Measurements from ENCODE around the gene UBR1. TPM values are rescaled to one million over a fixed set of nuclear protein-coding genes. Genes with fewer than 3 reads are reported as not detected.

The UBR1 gene
- total RNA-seq, 1 experiment from 2014 or later = 22.6 TPM

- no peak for ATAC-seq
- POLR2A ChIA-PET (ENCODE audit: unreplicated experiment) = no interaction called here
Observed at GRCh38 chr15:43070249-43070648, 35.6 kb downstream of the UBR1 start.

DNA sequence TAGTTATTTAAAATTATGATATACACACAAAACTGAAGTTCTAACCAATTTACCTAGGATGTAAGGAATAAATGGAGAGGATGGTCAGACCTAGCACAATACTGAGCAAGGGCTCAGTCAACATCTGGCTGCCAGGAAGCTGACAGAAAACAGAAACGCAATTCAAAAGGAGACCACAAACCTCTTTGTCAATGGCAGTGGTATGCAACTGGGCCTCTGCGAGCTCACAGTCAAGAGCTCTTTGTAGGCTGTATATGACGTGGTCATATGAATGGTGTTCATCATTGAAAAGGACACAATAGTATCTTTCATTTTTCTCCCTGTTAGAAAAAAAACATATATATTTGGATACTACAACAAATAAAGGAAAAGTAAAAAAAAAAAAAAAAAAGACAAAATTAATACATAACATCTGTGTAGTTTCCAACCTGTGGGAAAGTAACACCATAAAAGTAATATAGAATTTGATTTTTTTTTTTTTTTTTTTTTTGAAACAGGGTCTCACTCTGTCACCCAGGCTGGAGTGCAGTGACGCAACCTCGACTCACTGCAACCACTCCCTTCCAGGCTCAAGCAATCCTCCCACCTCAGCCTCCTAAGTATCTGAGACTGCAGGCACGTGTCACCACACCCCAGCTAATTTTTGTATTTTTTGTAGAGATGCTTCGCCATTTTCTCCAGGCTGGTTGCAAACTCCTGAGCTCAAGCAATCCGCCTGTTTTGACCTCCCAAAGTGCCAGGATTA is 37.9 kb downstream of the UBR1 start:
- Histone ChIP-seq H3K4me3 (ENCODE audit: low read length) (no peak overlapping the region), H3K36me3 (ENCODE audit: low read depth, low read length) (peaks cover 18% of the 10 kb centered on the region), H3K27ac (ENCODE audit: low read length) (no peak overlapping the region), H3K4me2 (ENCODE audit: low read length) (no peak overlapping the region), H3K4me1 (ENCODE audit: insufficient read depth, low read length) (no peaks in the 10 kb centered on the region), H3K9me2 (replicated peaks; ENCODE audit: low read length) (no peaks in the 10 kb centered on the region), H3K9me3 (ENCODE audit: low read length) (no peaks in the 10 kb centered on the region), H4K20me1 (ENCODE audit: low read length) (no peaks in the 10 kb centered on the region), H3K27me3 (ENCODE audit: low read length) (no peaks in the 10 kb centered on the region), H3F3A (ENCODE audit: low read length, unreplicated experiment) (no peaks in the 10 kb centered on the region), H2AFZ (ENCODE audit: low read length) (no peak overlapping the region), H3K9ac (ENCODE audit: low read length) (no peak overlapping the region), H3K79me2 (ENCODE audit: low read length) (no peaks in the 10 kb centered on the region)
- no TSS peak for BruUV-seq (replicated peaks)
- intact Hi-C loops (cut with micrococcal nuclease) = no loop called here
- POLR2A ChIA-PET (ENCODE audit: unreplicated experiment) = no interaction called here
- ATAC-seq (peak; percentile 48; the same call in 1 of the 2 replicates), DNase-seq (peak; percentile 47)
- CTCF ChIA-PET = no interaction called here
- TF ChIP-seq CTCF (conservative IDR thresholded peaks at IDR 0.05; ENCODE audit: low read depth, low read length) (no peak), EZH2 (IDR thresholded peaks at IDR 0.05; ENCODE audit: low read length, unreplicated experiment) (no peak), EZH2phosphoT487 (IDR thresholded peaks at IDR 0.05; ENCODE audit: borderline replicate concordance, low read length) (no peak)

More at GRCh38 chr15:43070249-43070648, 35.6 kb downstream of the UBR1 start:
- CTCF ChIA-PET = no interaction called here
- no peak overlapping the region for H3K9ac ChIP-seq (ENCODE audit: low read length)
- TF ChIP-seq EZH2 (IDR thresholded peaks at IDR 0.05; ENCODE audit: low read length, unreplicated experiment) = no peak
- TF ChIP-seq EZH2phosphoT487 (IDR thresholded peaks at IDR 0.05; ENCODE audit: borderline replicate concordance, low read length) = no peak
- no peak for TF ChIP-seq CTCF (conservative IDR thresholded peaks at IDR 0.05; ENCODE audit: low read depth, low read length)
- H3K9me3 ChIP-seq (ENCODE audit: low read length) = no peaks in the 10 kb centered on the region
- H3K9me2 ChIP-seq (replicated peaks; ENCODE audit: low read length) = no peaks in the 10 kb centered on the region
- no peak overlapping the region for H2AFZ ChIP-seq (ENCODE audit: low read length)
- no peaks in the 10 kb centered on the region for H3K27me3 ChIP-seq (ENCODE audit: low read length)
- no peak overlapping the region for H3K27ac ChIP-seq (ENCODE audit: low read length)
- H4K20me1 ChIP-seq (ENCODE audit: low read length) = no peaks in the 10 kb centered on the region
- BruUV-seq (replicated peaks) = no TSS peak
- H3K4me2 ChIP-seq (ENCODE audit: low read length) = no peak overlapping the region
- no peak for DNase-seq
- H3K4me1 ChIP-seq (ENCODE audit: insufficient read depth, low read length) = no peaks in the 10 kb centered on the region
- H3F3A ChIP-seq (ENCODE audit: low read length, unreplicated experiment) = no peaks in the 10 kb centered on the region
- peaks cover 24% of the 10 kb centered on the region for H3K36me3 ChIP-seq (ENCODE audit: low read depth, low read length)
- no peak overlapping the region for H3K4me3 ChIP-seq (ENCODE audit: low read length)
- no peaks in the 10 kb centered on the region for H3K79me2 ChIP-seq (ENCODE audit: low read length)
- intact Hi-C loops (cut with micrococcal nuclease) = no loop called here

DNA sequence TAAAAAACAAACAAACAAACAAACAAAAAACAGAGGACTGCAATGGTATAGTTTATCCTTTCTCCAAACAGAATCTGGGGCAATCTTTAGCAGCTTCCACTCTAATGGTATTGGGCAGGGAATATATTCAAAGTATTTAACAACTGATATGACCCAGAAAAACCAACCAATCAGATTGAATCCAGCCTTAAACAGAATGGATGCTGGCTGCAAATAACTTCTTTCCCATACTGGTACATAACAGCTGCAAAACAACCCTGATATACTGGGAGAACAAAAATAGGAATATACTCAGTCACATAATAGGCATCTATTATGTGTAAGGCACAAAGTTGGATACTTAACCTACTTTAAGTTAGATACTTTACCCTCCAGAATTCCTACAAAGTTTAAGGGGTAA is 49.1 kb downstream of the UBR1 start:
- no peaks in the 10 kb centered on the region for H3K4me1 ChIP-seq (ENCODE audit: insufficient read depth, low read length)
- no peaks in the 10 kb centered on the region for H3K9me2 ChIP-seq (replicated peaks; ENCODE audit: low read length)
- H3F3A ChIP-seq (ENCODE audit: low read length, unreplicated experiment) = no peaks in the 10 kb centered on the region
- intact Hi-C loops (cut with micrococcal nuclease) = no loop called here
- no peaks in the 10 kb centered on the region for H3K79me2 ChIP-seq (ENCODE audit: low read length)
- ChIA-PET POLR2A (ENCODE audit: unreplicated experiment) (no interaction called here), CTCF (no interaction called here)
- DNase-seq (no peak), ATAC-seq (no peak)
- no peak overlapping the region for H3K4me2 ChIP-seq (ENCODE audit: low read length)
- H3K27me3 ChIP-seq (ENCODE audit: low read length) = no peaks in the 10 kb centered on the region
- TF ChIP-seq EZH2phosphoT487 (IDR thresholded peaks at IDR 0.05; ENCODE audit: borderline replicate concordance, low read length) (no peak), EZH2 (IDR thresholded peaks at IDR 0.05; ENCODE audit: low read length, unreplicated experiment) (no peak), CTCF (conservative IDR thresholded peaks at IDR 0.05; ENCODE audit: low read depth, low read length) (no peak)
- H4K20me1 ChIP-seq (ENCODE audit: low read length) = no peaks in the 10 kb centered on the region
- H3K9me3 ChIP-seq (ENCODE audit: low read length) = no peaks in the 10 kb centered on the region
- H2AFZ ChIP-seq (ENCODE audit: low read length) = no peak overlapping the region
- H3K36me3 ChIP-seq (ENCODE audit: low read depth, low read length) = peaks cover 40% of the 10 kb centered on the region
- no TSS peak for BruUV-seq (replicated peaks)
- no peak overlapping the region for H3K4me3 ChIP-seq (ENCODE audit: low read length)
- H3K27ac ChIP-seq (ENCODE audit: low read length) = no peak overlapping the region
- no peak overlapping the region for H3K9ac ChIP-seq (ENCODE audit: low read length)
